ENCODE results near the gene LAMA5.

DNA sequence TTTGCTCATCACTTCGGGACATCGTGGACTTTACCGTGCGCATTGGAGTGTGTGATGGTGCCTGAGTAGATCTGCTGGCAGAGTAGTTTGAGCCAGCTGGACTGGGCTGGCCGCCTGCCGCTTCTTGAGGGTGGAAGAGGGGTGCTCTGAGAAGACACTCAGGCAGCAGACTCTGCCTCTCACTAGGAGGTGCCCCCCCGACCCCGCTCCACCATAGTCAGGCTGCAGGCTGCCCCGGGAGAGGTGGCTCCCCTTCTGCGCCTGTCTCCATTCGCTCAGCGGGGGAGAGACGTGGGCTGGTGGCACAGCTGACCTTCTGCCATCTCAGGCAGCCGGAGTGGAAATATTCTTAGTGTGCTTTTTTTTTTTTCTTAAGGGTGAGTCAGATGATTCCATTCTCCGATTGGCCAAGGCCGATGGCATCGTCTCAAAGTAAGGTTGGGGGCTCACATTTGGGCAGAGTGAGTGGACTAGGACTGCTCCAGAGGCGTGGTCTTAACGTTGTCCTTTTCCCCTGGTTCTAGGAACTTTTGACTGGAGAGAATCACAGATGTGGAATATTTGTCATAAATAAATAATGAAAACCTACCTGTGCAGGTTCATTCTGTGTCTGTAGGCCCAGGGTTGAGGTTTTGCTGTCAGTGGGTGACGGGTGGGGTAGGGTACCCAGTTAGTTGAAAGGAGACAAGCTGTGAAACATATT, 21.0 kb upstream of the LAMA5 start:
- TF ChIP-seq, protein P1, sequence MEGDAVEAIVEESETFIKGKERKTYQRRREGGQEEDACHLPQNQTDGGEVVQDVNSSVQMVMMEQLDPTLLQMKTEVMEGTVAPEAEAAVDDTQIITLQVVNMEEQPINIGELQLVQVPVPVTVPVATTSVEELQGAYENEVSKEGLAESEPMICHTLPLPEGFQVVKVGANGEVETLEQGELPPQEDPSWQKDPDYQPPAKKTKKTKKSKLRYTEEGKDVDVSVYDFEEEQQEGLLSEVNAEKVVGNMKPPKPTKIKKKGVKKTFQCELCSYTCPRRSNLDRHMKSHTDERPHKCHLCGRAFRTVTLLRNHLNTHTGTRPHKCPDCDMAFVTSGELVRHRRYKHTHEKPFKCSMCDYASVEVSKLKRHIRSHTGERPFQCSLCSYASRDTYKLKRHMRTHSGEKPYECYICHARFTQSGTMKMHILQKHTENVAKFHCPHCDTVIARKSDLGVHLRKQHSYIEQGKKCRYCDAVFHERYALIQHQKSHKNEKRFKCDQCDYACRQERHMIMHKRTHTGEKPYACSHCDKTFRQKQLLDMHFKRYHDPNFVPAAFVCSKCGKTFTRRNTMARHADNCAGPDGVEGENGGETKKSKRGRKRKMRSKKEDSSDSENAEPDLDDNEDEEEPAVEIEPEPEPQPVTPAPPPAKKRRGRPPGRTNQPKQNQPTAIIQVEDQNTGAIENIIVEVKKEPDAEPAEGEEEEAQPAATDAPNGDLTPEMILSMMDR (IDR thresholded peaks at IDR 0.05), result no peak
- TF ChIP-seq POLR2A (IDR thresholded peaks at IDR 0.05), result no peak
- no peak for TF ChIP-seq POLR2AphosphoS5 (IDR thresholded peaks at IDR 0.05)

All from stomach (tissue), 4 donors.